SW480 (cell line): ENCODE data around the gene ANGPT4.

ENCODE experiments used
- DNase-seq: peaks from one replicate; pipeline ENCODE4 v3.0.0-alpha.2; 2016; ENCODE audit warnings: low spot score

ANGPT4 gene

DNA sequence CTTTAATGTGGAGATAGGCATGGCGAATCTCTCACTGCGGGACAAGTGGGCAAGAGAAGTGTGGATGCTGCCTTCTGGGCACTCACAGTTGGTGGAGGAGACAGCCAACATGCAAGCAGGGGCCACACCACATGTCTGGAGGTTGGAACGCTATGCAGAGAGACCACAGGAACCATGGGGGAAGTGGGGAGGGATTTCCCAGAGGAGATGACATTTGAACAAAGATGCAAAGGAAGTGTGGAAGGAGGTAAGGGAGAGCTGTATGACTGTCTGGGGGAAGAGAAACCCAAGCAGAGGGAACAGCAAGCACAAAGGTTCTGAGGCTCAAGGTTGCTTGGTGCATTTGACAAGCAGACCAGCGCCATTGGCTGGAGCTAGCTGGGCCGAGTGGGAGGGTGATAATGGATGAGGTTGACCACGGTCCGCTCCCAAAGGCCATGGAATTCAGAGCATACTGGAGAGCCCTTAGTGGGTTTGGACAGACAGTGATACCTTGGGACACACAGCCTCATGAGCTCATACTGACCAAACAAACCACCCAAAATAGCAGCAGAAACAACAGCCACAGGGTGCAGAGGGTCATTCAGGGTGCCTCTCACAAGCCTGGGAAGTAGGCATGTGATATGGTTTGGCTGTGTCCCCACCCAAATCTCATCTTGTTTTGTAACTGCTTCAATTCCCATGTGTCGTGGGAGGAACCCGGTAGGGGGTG lies 90.3 kb downstream of the ANGPT4 start:
- no peak for DNase-seq

DNA sequence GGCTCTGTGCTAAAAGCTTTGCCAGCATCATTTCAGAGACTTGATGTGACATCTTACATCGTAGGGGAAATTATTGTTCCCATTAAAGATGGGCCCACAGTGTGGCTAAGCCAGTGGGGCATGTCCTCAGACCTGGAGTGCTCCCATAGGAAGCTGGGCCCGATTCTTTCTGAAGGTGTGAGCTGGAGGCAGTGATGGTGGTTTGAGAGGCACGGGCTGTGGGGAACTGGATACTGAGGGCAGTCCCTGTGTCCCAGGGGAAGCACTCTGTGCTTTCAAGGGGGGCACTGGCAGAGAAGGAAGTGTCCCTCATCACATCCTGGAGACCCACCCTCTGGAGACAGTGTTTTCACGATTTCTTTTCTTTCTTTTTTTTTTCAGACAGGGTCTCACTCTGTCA lies 91.2 kb downstream of the ANGPT4 start:
- no peak for DNase-seq

DNA sequence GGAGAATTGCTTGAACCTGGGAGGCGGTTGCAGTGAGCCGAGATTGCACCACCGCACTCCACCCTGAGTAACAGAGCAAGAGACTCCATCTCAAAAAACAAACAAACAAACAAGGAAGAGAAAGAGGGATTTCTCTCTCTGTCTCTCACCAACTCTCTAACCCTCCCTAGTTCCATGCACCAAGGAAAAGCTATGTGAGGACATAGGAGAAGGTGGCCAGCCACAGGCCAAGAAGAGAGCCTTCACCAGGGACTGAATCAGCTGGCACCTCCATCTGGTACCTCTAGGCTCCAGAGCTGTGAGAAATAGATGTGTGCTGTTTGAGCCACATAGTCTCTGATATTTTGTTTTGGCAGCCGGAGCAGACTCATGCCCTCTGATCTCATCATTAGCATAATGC lies 91.6 kb downstream of the ANGPT4 start:
- DNase-seq = no peak

DNA sequence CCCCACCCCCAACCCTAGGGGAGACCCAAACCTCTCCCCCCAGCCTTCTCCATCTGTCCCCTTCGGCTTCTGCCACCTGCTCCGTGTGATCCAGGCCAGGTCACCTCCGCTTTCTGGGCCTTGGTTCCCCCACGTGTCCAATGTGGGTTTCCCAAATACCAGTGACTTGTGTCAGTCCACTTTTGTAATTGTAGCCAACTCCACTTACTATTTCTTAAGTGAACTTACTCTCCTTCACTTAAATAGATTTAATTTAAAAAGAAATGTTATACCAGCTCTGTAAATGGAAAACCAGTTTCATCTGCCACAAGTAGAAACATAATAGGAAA lies 92.6 kb downstream of the ANGPT4 start:
- DNase-seq = no peak

DNA sequence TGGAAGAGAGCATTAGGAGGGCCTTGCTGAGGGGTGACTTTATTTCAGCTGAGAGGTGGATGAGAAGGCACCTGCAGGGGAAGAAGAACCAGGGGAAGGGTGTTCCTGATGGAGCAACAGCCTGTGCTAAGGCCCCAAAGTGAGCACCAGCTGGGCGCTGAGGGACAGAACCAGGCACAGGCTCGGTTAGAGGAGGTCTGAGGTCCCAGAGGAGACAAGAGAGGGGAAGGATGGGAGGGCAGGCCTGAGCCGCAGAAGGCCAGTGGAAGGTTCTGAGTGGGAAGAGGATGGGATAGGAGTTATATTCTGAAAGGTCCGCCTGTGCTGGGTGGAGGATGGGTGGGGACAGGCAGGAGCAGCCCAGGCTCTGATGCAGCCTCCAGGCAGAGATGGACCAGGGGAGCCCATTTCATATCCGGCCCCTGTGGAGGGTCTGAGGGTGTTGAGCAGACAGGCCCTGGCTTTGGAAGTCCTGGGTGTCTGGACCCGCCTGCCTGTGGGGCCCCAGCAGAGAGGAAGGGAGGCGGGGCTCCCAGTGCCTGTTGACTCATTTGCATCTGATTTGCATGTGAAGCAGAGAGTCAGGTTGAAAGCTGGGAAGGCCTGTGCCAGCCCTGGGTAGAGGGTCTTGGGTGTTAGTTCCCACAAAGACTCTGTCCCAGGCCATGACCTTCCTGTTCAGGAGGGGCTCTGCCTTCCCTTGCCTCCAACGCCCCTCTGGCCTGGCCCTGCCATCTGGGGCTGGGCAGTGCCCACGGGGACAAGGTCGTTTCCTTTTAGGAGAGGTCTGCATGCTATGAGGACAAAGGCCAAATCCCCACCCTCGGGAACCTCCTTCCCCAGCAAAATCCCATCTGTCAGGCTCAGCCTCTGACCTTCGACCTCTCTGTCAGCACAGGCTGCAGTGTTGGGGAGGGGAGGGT lies 93.2 kb downstream of the ANGPT4 start:
- DNase-seq = no peak

DNA sequence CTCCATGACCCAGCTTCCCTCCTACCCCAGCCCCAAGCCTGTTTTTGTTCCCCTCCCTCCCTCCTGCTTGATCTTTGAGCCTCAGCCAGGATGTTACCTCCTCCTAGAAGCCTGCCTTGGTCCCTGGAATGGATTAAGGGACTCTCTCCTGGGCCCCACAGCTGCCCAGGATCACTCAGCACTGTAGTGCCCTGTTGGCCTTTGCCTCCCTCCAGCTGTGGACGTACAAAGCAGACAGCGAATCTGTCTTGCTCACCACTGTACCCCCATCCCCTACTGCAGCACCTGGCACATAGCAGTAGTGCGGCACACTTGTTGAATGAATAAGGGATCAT lies 94.4 kb downstream of the ANGPT4 start:
- DNase-seq = no peak

DNA sequence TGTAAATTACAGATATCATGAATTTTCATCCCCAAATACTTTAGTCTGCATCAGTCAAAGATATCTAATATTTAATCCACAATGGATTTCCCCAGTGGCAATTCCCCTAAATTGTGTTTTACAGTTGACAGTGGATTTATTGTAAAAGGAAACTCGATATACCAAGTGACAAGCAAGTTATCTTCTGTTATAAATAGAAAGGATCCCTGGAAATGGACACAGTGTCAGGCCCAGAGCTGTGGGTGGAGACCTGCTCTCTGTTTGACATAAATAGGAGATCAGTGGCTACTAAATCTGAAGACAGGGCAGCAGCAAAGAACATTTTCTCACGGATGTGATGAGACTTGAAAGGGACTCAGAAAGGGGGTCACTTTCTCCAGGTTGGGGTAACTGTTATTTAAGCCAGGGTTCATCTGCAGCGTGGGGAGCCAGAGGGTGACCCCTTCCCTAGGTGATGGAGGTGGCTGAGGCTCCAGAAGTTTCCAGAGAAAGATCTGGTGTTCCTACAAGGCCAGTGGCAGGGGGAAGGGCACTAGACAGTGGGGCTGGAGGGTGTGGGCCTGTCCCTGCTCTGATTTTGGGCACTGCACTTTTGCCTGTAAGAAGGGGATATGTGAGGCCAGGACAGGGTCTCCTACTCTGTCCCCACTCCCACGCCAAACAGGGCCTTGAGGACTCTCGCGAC lies 94.9 kb downstream of the ANGPT4 start:
- DNase-seq = no peak

DNA sequence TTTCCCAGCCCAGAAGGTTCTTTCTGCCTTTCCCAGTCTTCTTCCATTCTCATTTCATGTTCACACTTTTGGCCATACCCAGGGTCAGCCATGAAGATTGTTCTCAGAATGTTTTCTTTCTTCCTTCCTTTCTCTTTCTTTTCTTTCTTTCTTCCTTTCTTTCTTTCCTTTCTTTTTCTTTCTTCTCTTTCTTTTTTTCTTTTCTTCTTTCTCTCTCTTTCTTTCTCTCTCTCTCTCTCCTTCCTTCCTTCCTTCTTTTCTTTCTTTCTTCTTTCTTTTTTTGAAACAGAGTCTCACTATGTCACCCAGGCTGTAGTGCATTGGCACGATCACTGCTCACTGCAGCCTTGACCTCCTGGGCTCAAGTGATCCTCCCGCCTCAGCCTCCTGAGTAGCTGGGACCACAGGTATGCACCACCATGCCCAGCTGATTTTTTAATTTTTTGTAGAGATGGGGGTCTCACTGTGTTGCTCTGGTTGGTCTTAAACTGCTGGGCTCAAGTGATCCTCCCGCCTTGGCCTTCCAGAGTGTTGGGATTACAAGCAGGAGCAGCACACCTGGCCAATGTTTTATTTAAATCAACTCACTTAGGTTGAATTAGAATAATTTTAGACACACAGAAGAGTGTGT lies 95.7 kb downstream of the ANGPT4 start:
- no peak for DNase-seq
